LHCN-M2 (cell line): Measurements from ENCODE around the gene KLHDC8A. TPM values are rescaled to one million over a fixed set of nuclear protein-coding genes. Genes with fewer than 3 reads are reported as not detected.

ENCODE experiments used
- DNase-seq: peaks from one replicate; pipeline ENCODE4 v3.0.0-alpha.2; 2012; ENCODE audit warnings: low read depth
- total RNA-seq: library from RNA; depleted of rRNA; stranded (reverse); fragments of >200 nt; gene quantifications from 2 replicates; pipeline ENCODE4 v1.2.3, GENCODE V29; 2014

KLHDC8A gene
- total RNA-seq, 1 experiment from 2014 or later, result not detected

GRCh38 chr1:205319081-205320018 lies 37.4 kb downstream of the KLHDC8A start:
- peak; percentile 22 for DNase-seq

GRCh38 chr1:205318231-205318991 lies 38.3 kb downstream of the KLHDC8A start:
- no peak for DNase-seq

DNA sequence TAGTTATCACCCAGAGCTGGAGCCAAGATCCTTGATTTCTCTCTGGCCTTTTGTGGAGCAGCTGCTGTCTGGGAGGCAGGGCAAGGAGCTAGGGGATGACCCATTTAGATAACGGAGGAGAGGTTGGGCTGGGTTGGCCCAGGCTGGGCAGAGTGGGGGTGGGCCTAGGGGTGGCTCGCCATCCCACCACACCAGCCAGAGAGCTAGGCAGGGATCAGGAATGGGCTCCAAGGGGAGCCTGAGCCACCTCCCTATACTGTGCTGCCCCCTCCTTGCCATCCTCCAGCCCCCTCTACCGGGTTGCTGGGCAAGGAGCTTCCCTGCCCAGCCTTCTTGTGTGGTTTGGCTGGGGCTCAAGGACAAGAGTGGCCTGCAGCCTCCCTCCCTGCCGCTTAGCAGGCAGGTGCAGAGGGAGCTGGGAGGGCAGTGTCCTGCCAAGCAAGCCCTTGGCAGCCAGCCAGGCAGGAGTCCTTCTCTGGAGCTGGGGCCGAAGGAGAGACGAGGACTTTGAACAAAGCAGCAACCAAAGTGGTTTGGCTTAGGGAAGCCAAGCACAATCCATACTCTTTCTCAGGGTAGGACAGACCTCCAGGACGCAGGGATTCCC lies 39.3 kb downstream of the KLHDC8A start:
- peak; percentile 75 for DNase-seq

DNA sequence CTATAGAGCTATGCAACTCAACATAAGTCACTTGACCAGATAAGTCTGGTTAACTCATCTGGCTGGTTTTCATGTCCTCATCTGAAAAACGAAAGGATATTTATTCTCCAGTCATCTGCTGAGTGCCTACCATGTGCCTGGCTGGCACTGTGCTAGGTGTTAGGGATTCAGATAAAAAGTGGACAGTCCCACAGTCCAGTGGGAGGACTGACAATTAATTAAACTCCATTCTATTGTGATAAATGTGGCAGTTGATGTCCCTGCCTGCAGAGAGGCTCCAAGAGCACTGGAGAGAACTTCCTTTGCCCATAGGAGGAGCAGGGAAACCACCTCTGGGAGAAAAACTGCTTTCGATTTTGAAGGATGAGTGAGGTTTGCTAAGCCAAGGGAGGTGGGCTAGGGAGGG lies 40.6 kb downstream of the KLHDC8A start:
- no peak for DNase-seq

DNA sequence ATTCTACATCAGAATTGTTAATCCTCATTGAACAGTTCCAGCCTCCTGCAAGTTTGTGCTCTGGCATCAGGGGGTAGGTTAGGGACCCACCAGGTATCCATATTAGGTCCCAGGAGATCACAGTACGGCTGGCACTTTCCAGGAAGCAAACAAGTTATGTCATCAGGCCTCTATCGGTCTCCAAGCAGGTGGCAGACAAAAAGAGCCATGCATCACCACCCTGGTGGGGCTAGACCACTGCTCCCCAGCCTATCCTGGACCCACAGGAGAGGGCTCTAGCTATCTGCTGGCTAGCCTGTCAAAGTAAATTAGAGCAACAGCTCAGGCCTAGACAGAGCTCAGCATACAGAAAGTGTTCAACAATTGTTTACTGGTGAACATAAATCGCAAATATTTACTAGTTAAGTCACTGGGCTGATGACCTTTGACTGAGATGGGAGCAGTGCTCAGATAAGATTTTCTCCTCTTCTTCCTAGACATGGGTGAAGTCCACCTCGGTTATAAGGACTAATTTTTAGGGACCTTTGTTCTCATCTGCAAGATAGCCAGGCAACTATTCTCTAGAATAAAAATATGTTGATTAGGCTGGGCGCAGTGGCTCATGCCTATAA lies 41.6 kb downstream of the KLHDC8A start:
- no peak for DNase-seq

- no peak for DNase-seq
Measured at GRCh38 chr1:205313563-205314308, 43.0 kb downstream of the KLHDC8A start.

DNA sequence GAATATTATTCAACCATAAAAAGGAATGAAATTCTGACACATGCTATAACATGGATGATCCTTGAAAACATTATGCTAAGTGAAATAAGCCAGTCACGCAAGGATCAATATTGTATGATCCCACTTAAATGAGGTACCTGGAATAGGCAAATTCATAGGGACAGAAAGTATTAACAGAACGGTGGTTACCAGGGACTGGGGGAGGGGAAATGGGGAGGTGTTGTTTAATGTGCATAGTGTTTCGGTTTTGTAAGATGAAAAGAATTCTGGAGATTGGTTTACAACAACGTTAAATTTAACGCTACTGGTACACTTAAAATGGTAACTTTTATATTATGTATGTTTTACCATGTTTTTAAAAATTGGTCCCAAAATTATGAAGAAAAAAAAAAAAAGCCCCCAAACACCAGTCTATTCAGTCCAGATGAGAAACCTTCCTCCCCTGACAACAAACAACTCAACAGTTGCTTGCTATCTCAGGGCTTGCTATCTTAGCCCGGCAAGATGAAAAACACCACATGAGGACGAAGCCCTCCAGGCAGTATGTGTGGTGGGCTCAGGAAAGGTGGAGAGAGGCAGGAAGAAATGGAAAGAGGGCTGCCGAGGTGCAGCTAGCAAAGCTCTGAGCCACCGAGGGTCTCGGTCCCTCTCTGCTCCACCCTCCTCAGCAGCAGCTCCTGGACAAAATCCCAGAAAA lies 43.7 kb downstream of the KLHDC8A start:
- no peak for DNase-seq

DNA sequence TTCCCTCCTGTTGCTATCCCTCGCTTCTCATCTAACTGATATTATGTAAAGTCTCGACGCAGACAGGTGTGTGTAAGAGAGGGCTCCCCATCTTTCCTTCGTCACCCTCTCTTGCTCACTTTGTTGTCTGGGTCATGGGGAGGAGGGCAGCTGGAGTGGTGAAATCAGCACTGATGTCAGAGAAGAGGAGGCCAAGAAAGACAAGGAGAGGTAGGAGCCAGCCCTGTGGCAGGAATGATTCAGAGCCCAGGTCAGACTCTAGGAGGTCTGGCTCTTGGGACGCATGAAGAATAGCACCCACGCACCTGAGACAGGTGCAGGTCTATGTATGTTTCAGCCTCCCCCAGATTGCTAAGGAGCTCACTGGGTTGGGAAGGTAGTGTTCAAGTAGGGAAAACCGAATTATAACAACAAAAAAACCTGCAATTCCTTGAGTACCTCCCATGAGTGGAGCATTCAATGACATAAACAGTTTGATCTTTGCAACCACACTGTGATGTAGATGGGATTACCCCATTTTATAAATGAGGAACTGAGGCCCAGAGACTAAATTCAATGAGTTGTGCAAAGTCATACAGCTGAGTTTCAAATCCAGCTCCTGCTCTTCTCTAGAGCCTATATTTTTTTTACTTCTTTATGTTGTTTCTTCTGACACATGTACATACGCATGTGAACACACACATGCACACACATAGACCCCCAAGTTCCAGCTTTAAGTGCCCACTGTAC lies 45.6 kb downstream of the KLHDC8A start:
- no peak for DNase-seq

- no peak for DNase-seq
Measured at GRCh38 chr1:205309741-205310140, 47.0 kb downstream of the KLHDC8A start.

GRCh38 chr1:205306929-205307566 lies 49.7 kb downstream of the KLHDC8A start:
- DNase-seq, result no peak

DNA sequence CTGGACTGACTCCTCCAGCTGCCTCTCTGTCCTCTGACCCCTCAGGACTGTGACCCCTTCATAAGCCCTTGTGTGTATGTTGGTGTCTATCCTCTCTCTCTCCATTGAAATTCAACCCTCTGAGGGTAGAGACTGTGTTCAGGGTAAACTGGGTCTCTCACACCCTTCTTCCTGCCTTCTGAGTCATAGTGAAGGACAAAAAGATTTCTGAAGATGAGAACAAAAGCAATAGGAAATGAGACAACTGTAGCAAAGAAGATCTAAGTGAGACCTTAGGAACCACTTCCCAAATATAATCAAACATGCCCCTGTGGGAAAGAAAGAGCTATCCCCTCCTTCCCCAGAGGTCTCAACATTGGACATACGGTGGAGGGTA lies 52.0 kb downstream of the KLHDC8A start:
- no peak for DNase-seq

DNA sequence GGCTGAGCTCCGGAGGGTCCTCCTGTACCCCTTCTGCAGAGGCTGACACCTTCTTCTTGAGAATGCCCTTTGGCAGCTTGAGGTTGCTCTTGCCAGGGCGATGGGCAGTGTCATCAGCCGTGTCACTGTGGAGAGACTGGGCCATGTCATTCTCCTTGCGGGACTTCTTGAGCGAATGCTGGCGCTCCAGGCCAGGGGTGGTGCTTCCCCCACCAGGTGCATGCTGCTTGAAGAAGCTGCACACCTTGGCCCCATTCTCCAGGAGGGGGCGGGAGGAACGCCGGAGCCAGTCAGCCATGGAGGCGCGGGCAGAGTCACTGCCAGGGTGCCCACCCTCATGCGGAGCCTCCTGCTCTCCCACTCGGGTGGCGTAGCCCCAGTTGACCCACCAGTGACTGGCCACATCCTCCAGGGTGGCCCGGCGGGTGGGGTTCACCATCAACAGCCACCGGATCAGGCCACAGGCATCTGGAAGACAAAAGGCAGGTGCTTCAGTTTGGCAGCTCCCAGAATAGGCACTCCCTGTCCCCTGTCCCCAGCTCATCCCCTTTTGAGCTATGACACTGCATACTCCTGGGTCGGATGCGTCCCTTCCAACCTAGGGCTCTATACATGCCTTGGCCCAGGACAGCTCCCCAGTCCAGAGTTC lies 52.6 kb downstream of the KLHDC8A start:
- no peak for DNase-seq

DNA sequence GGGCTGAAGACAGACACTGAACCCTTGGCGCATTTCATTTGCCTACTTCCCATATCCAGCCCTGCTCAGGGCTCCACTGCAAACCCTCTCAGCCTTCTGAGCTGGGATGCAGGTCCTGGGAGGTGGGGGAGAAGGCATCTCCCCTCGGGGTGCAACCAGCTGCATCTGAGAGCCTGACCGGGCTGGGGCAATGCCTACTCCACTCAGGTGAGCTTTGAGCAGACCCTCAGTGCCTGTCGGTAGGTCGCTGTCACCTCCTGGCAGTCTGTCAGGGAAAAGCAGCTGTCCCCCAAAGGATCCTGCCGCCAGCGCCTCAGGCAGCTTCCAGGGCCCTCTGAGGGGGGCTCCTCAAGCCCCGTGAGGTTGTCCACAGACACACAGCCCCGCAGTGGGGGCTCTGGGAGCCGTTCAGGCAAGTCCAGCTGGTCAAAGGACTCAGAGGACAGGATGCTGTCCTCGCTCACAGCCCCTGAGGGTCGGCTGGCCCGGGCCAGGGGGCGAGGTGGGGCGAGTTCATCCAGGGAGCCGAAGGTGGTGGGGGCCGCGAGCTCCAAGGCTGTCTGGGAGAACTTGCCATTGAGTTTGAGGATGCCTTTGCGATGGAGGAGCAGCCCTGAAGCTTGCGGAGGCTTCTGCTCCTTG lies 53.4 kb downstream of the KLHDC8A start:
- DNase-seq, result no peak

- no peak for DNase-seq
Measured at GRCh38 chr1:205301842-205302588, 54.7 kb downstream of the KLHDC8A start.

GRCh38 chr1:205301205-205301821 lies 55.4 kb downstream of the KLHDC8A start:
- DNase-seq, result peak; percentile 80

DNA sequence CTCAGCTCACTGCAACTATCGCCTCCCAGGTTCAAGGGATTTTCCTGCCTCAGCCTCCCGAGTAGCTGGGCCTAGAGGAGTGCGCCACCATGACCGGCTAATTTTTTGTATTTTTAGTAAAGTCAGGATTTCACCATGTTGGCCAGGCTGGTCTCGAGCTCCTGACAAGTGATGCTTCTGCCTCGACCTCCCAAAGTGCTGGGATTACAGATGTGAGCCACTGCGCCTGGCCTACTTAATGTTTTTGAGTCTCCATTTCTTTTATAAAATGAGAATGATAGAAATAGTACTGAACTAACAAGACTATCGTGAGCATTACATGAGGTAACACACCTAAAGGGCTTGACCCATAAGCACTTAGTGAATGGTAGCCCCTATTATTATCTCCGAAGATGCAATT lies 56.6 kb downstream of the KLHDC8A start:
- DNase-seq, result no peak
